H1 (cell line): ENCODE results near the gene TOP2B. TPM values are rescaled to one million over a fixed set of nuclear protein-coding genes. Genes with fewer than 3 reads are reported as not detected.

Experiments used
- microRNA-seq, 2 experiments: library from miRNA; unstranded; fragments of <30 nt; microRNA quantifications; one replicate each; pipeline versions ENCODE4 to v1.2.0, GENCODE V29; 2016 to 2020; ENCODE audit warnings: borderline microRNAs expressed in 2 of 2, borderline number of aligned reads in 2 of 2, borderline replicate concordance in 1 of 2
- polyA plus RNA-seq, 7 experiments: library from polyadenylated mRNA; depleted of rRNA in 3 of 7; stranded (reverse) in 5 of 7; unstranded in 2 of 7; fragments of >200 nt in 5 of 7; fragments of 200-250 nt in 2 of 7; gene quantifications; 1 replicate in 5 of 7; 2 replicates in 1 of 7; 4 replicates in 1 of 7; pipeline versions ENCODE4 v1.2.1 to v1.2.3, GENCODE V29; 2011 to 2013; ENCODE audit warnings: missing spikeins in 2 of 7, mixed read lengths in 2 of 7
- small RNA-seq: library from polyadenylated mRNA; stranded (forward); fragments of <200 nt; extraction: miRNeasy Mini kit (QIAGEN cat#:217004); gene quantifications from one replicate; pipeline ENCODE3, GENCODE V24; 2013; ENCODE audit not compliant: insufficient read depth
- total RNA-seq: library from RNA; stranded (reverse); fragmentation: NEBNext Ultra II Directional; extraction: Animal tissue kit (Norgen Biotek cat#: 25700); gene quantifications from 2 replicates; pipeline ENCODE4 v1.2.1, GENCODE V29; 2021

Gene TOP2B
- total and polyA plus RNA-seq, 2 of the 8 experiments (the other 6 are each of a cell fraction or from before 2014, with no cell fraction given) = 34.9 to 206 TPM

Small RNAs within 50 kb of the gene (microRNA-seq; reads per million reads assigned to microRNA genes)
- 0 reads per million in 2 experiments for gene MIR4442

Small RNAs within 50 kb of the gene (small RNA-seq; reads per million reads assigned to genes)
- gene CRIP1P2 (not detected), gene RF01161 (not detected), gene RF02271 (not detected)

Other genes starting within 250 kb of the TOP2B start
- 0.22 and 0.44 TPM in 2 replicates for gene RARB, start 236.6 kb downstream of the TOP2B start, total RNA-seq
- gene RARB, start 236.6 kb downstream of the TOP2B start, polyA plus RNA-seq (2011; rRNA removed) = 0.13 and 0.15 TPM in 2 replicates
- gene NGLY1, start 118.5 kb upstream of the TOP2B start, total RNA-seq = 21.0 and 24.8 TPM in 2 replicates
- 3.1 TPM in 2 replicates for gene NGLY1, start 118.5 kb upstream of the TOP2B start, polyA plus RNA-seq (2011; rRNA removed)
- 1.7 and 2.2 TPM in 2 replicates for gene OXSM, start 125.2 kb upstream of the TOP2B start, total RNA-seq
- 0.74 and 1.3 TPM in 2 replicates for gene OXSM, start 125.2 kb upstream of the TOP2B start, polyA plus RNA-seq (2011; rRNA removed)